ENCODE data around the gene AOC1.

DNA sequence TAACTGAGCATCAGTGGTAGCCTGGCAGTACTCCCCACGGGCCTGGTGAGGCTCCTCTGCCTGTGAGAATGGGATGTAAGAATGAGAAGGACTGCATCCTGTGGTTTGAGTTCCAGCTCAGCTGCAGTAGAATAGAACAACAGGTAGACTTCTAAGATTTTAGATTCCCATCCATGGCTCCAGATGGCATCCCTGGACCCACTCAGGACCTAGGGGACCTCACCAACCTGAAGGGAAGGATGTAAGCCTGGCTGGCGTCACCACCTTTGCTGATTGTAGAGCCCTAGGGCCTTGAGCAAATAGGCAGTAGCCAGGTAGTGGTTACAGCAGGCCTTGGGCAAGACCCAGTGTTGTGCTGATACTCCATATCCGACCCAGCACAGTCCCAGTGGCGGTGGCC, 9.6 kb upstream of the AOC1 start:
- TF ChIP-seq EZH2 (IDR thresholded peaks at IDR 0.05) = no peak
- no peak for TF ChIP-seq POLR2AphosphoS5 (IDR thresholded peaks at IDR 0.05; ENCODE audit: borderline replicate concordance, low read depth, low read length)

Measured in SK-N-MC (cell line).